K562 (cell line): ENCODE results near the gene LPIN1. TPM values are rescaled to one million over a fixed set of nuclear protein-coding genes. Genes with fewer than 3 reads are reported as not detected.

Experiments
- ATAC-seq: fragments of 200-7000 bp; cut with Tn5 transposase; 3 replicates; pipeline ENCODE4 v1.9.1; 2020; ENCODE audit warnings: moderate library complexity
- BruUV-seq: library from RNA; stranded (reverse); fragments of 400-500 nt; replicated peaks from 2 replicates; lab custom pipeline; 2021; lab: Mats Ljungman, UMichigan
- CTCF ChIA-PET: fragments of 300-600 bp; formaldehyde crosslinking; extraction: SDS; loops from one replicate; lab custom pipeline; 2021; ENCODE audit warnings: low intra/inter-chr PET ratio; lab: Yijun Ruan, JAX
- POLR2A ChIA-PET: fragments of 300-600, 350-650 bp; sonication (Branson Sonifier 250); formaldehyde crosslinking; extraction: SDS; loops from one replicate; lab custom pipeline; 2021; ENCODE audit warnings: antibody characterized with exemption, inconsistent platforms; lab: Yijun Ruan, JAX
- DNase-seq, 4 experiments: peaks; one replicate each; pipeline versions ENCODE4 v3.0.0 to v3.0.0-alpha.2; 2011 to 2018; ENCODE audit warnings: low spot score in 3 of 4, mixed read lengths in 3 of 4; ENCODE audit errors: extremely low read depth in 1 of 4
- FAIRE-seq: peaks from 2 replicates; lab custom pipeline; 2011; peaks lifted over from hg19 to GRCh38; lab: Jason Lieb, UNC
- H2AFZ ChIP-seq: 2 replicates; pipeline ENCODE4 v1.6.0; 2011; ENCODE audit warnings: low read depth, low read length, control low read depth, inconsistent platforms
- H3K27ac ChIP-seq: fragments of 200-600 bp; 3 replicates; pipeline ENCODE4 v1.8.0; 2011; ENCODE audit warnings: low read depth, mild to moderate bottlenecking, control low read depth, inconsistent platforms, low read length, moderate library complexity, mixed read lengths; ENCODE audit errors: extremely low read depth
- H3K27me3 ChIP-seq, 2 experiments: fragments of 300-600 bp in 1 of 2; 2 replicates in 1 of 2; 3 replicates in 1 of 2; pipeline versions ENCODE4 v1.6.0 to v1.8.0; 2011; ENCODE audit warnings: inconsistent platforms in 2 of 2, low read length in 2 of 2, mild to moderate bottlenecking in 1 of 2, mixed read lengths in 1 of 2, moderate library complexity in 1 of 2; ENCODE audit not compliant: control insufficient read depth in 2 of 2, insufficient read depth in 2 of 2
- H3K36me3 ChIP-seq: fragments of 300-600 bp; 3 replicates; pipeline ENCODE4 v1.8.0; 2011; ENCODE audit warnings: mild to moderate bottlenecking, low read length, inconsistent platforms; ENCODE audit not compliant: control insufficient read depth, insufficient read depth
- H3K4me1 ChIP-seq, 2 experiments: fragments of 200-600 bp in 1 of 2; replicated peaks in 1 of 2; 2 replicates in 1 of 2; 3 replicates in 1 of 2; pipeline versions ENCODE4 v1.5.1 to v1.8.0; 2011; ENCODE audit warnings: inconsistent platforms in 2 of 2, low read length in 2 of 2, mild to moderate bottlenecking in 1 of 2, mixed read lengths in 1 of 2, moderate library complexity in 1 of 2; ENCODE audit not compliant: control insufficient read depth in 2 of 2, insufficient read depth in 2 of 2
- H3K4me2 ChIP-seq: 2 replicates; pipeline ENCODE4 v1.6.1; 2011; ENCODE audit warnings: low read length, control low read depth, inconsistent platforms, mixed read lengths; ENCODE audit not compliant: insufficient read depth
- H3K4me3 ChIP-seq: fragments of 200-600 bp; sonication (generic), shearing (Covaris generic); 2 replicates; pipeline ENCODE4 v1.5.1; 2016; ENCODE audit warnings: control low read depth, inconsistent platforms
- H3K79me2 ChIP-seq: fragments of 200-600 bp; 3 replicates; pipeline ENCODE4 v1.8.0; 2011; ENCODE audit warnings: low read length, inconsistent platforms; ENCODE audit not compliant: control insufficient read depth, insufficient read depth
- H3K9ac ChIP-seq, 2 experiments: 2 replicates each; pipeline versions ENCODE4 v1.6.0 to v1.6.1; 2011; ENCODE audit warnings: low read depth in 2 of 2, low read length in 2 of 2, control low read depth in 1 of 2, inconsistent platforms in 1 of 2, mild to moderate bottlenecking in 1 of 2, mixed read lengths in 1 of 2; ENCODE audit not compliant: insufficient read depth in 1 of 2
- H3K9me1 ChIP-seq: one replicate; pipeline ENCODE4 v1.6.0; 2011; ENCODE audit warnings: inconsistent platforms, mild to moderate bottlenecking, low read length, moderate library complexity; ENCODE audit not compliant: control insufficient read depth, insufficient read depth
- H3K9me3 ChIP-seq: replicated peaks from 2 replicates; pipeline ENCODE4 v1.5.1; 2011; ENCODE audit warnings: low read depth, low read length, inconsistent platforms; ENCODE audit not compliant: control insufficient read depth, insufficient read depth
- H4K20me1 ChIP-seq: replicated peaks from 2 replicates; pipeline ENCODE4 v1.6.1; 2011; ENCODE audit warnings: low read length, inconsistent platforms, mixed read lengths; ENCODE audit not compliant: control insufficient read depth, insufficient read depth
- ATF2 ChIP-seq: sonication (generic); formaldehyde crosslinking; IDR thresholded peaks from 2 replicates; pipeline ENCODE4 v1.8.1; 2022; ENCODE audit warnings: missing genetic modification reagents
- ATF4 ChIP-seq: fragments of 450-650 bp; formaldehyde crosslinking; IDR thresholded peaks from 2 replicates; pipeline ENCODE4 v1.4.0; 2022; ENCODE audit warnings: mild to moderate bottlenecking, moderate library complexity
- ETS2 ChIP-seq: IDR thresholded peaks from 2 replicates; pipeline ENCODE4 v1.6.1; 2016; ENCODE audit warnings: borderline replicate concordance, missing genetic modification characterization, mild to moderate bottlenecking, moderate library complexity, missing compliant biosample characterization; ENCODE audit not compliant: poor library complexity, severe bottlenecking
- HIVEP1 ChIP-seq: fragments of 250-450 bp; sonication (Bioruptor Pico); IDR thresholded peaks from 2 replicates; pipeline ENCODE4 v1.4.0; 2020; ENCODE audit warnings: mild to moderate bottlenecking
- NRF1 ChIP-seq, 2 experiments: fragments of 450-650 bp; IDR thresholded peaks in 1 of 2; conservative IDR thresholded peaks in 1 of 2; 2 replicates each; pipeline ENCODE4 v1.6.1; 2014; ENCODE audit warnings: mild to moderate bottlenecking in 2 of 2
- NUFIP1 ChIP-seq: fragments of 450-650 bp; IDR thresholded peaks from 2 replicates; pipeline ENCODE4 v1.6.1; 2018; ENCODE audit not compliant: partially characterized antibody
- PHF20 ChIP-seq: fragments of 450-650 bp; IDR thresholded peaks from 2 replicates; pipeline ENCODE4 v1.6.1; 2018; ENCODE audit not compliant: partially characterized antibody
- WHSC1 ChIP-seq: IDR thresholded peaks from one replicate; pipeline ENCODE4 v1.6.1; 2012; ENCODE audit warnings: low read length, control low read depth, inconsistent platforms
- ZBTB9 ChIP-seq: fragments of 450-650 bp; formaldehyde crosslinking; IDR thresholded peaks from 2 replicates; pipeline ENCODE4 v1.4.0; 2020; ENCODE audit warnings: mild to moderate bottlenecking, moderate library complexity
- ZC3H4 ChIP-seq: sonication (generic); formaldehyde crosslinking; IDR thresholded peaks from 2 replicates; pipeline ENCODE4 v1.9.0; 2021; ENCODE audit warnings: missing genetic modification reagents, borderline replicate concordance
- ZNF316 ChIP-seq: fragments of 450-650 bp; IDR thresholded peaks from 2 replicates; pipeline ENCODE4 v1.6.1; 2016
- WGBS: fragments of 100-300 bp; shearing (Covaris generic); methylation state at CpG from one replicate; pipeline ENCODE4 v1.1.6; 2016; ENCODE audit warnings: low coverage, mixed read lengths; ENCODE audit not compliant: insufficient coverage; ENCODE audit errors: missing lambda C conversion rate; 5-methylcytosine and 5-hydroxymethylcytosine counted together
- in situ Hi-C: fragments of 300-500 bp; cut with MboI; formaldehyde crosslinking; loops from 4 replicates; pipeline ENCODE4 v1.15.0; 2018; ENCODE audit warnings: inconsistent platforms, mixed read lengths
- intact Hi-C: fragments of 100-400 bp; cut with micrococcal nuclease; formaldehyde crosslinking; loops from 2 replicates; pipeline ENCODE4 v1.14.2; 2022
- polyA plus RNA-seq, 8 experiments: library from polyadenylated mRNA; depleted of rRNA in 4 of 8; stranded (reverse) in 5 of 8; unstranded in 3 of 8; fragments of >200 nt; fragmentation: Nextera tagmentation in 2 of 8; fragmentation: Illumina TruSeq in 1 of 8; extraction: Ambion mirVana in 2 of 8; extraction: Trizol in 1 of 8; gene quantifications; 2 replicates each; pipeline versions ENCODE4 v1.2.1 to v1.2.3, GENCODE V29; 2011 to 2014; ENCODE audit warnings: inconsistent platforms in 1 of 8, missing spikeins in 1 of 8
- total RNA-seq, 7 experiments: library from RNA; depleted of rRNA in 6 of 7; stranded (reverse); fragments of >200 nt in 6 of 7; fragmentation: Illumina TruSeq in 2 of 7; extraction: Trizol in 2 of 7; gene quantifications; 2 replicates each; pipeline versions ENCODE4 v1.2.1 to v1.2.3, GENCODE V29; 2011 to 2021; ENCODE audit warnings: low replicate concordance in 1 of 7

Gene LPIN1
- total and polyA plus RNA-seq, 9 of the 15 experiments (the other 6 are each of a cell fraction or from before 2014, with no cell fraction given), result 9.2 to 84.0 (median 27.8) TPM

- Histone ChIP-seq H3K4me2 (no peak overlapping the region), H3K36me3 (no peaks in the 10 kb centered on the region), H3K27ac (no peak overlapping the region), H3K27me3 (peaks cover 0 to 10% of the 10 kb centered on the region in 2 experiments; a peak in 2 of 5 replicates), H3K9me1 (no peaks in the 10 kb centered on the region), H3K9me3 (peaks cover 2% of the 10 kb centered on the region; the same call in 1 of the 2 replicates), H3K9ac (no peak overlapping the region), H3K4me3 (no peak overlapping the region), H3K79me2 (no peaks in the 10 kb centered on the region), H2AFZ (no peak overlapping the region), H3K4me1 (peaks cover 0 to 4% of the 10 kb centered on the region in 2 experiments; a peak in 2 of 5 replicates), H4K20me1 (no peaks in the 10 kb centered on the region)
- BruUV-seq, result no TSS peak
- in situ Hi-C loops, result no loop called here
- DNase-seq, result no peak
- WGBS, result 10% methylated on average over 1 of the region's 1 CpG
- intact Hi-C loops, result no loop called here
- POLR2A ChIA-PET, result interaction anchor here (1.1 kb wide), 1 partner anchor 39 kb away, joined by 3 read pairs; no protein-coding TSS in a partner anchor
- no peak for TF ChIP-seq NRF1 (conservative IDR thresholded peaks at IDR 0.05 in 1 of 2, IDR thresholded peaks at IDR 0.05 in 1 of 2)
- no peak for FAIRE-seq
- ATAC-seq, result no peak
- CTCF ChIA-PET, result no interaction called here
These were observed 42.7 kb upstream of the LPIN1 start for GRCh38 chr2:11703700-11704099.

GRCh38 chr2:11705063-11705462 lies 41.4 kb upstream of the LPIN1 start:
- Histone ChIP-seq H3K9me3 (peaks cover 2% of the 10 kb centered on the region; the same call in 1 of the 2 replicates), H3K27ac (no peak overlapping the region), H3K4me2 (no peak overlapping the region), H3K9ac (no peak overlapping the region), H3K79me2 (no peaks in the 10 kb centered on the region), H2AFZ (no peak overlapping the region), H3K36me3 (no peaks in the 10 kb centered on the region), H3K4me3 (no peak overlapping the region), H3K9me1 (no peaks in the 10 kb centered on the region), H3K4me1 (peaks cover 0 to 4% of the 10 kb centered on the region in 2 experiments; a peak in 2 of 5 replicates), H4K20me1 (no peaks in the 10 kb centered on the region), H3K27me3 (peaks cover 0 to 17% of the 10 kb centered on the region in 2 experiments; a peak in 2 of 5 replicates)
- POLR2A ChIA-PET, result interaction anchor here (0.6 to 1.2 kb wide), 3 partner anchors 10 to 42 kb away, joined by 3 to 5 read pairs (median 4); partner anchors contain the start of gene LPIN1
- no peak for FAIRE-seq
- WGBS, result 47% methylated on average over 4 of the region's 4 CpGs
- intact Hi-C loops, result no loop called here
- ATAC-seq, result no peak
- TF ChIP-seq ZNF316 (no peak), NUFIP1 (no peak), ATF4 (CRISPR knock-in tag) (no peak), ATF2 (CRISPR knock-in tag) (no peak), HIVEP1 (CRISPR knock-in tag) (no peak), ZBTB9 (CRISPR knock-in tag) (no peak), WHSC1 (no peak), PHF20 (no peak), ETS2 (tag) (no peak), ZC3H4 (no peak)
- CTCF ChIA-PET, result no interaction called here
- in situ Hi-C loops, result no loop called here
- no peak for DNase-seq
- BruUV-seq, result no TSS peak
